ENCODE results near the gene MERTK. TPM values are rescaled to one million over a fixed set of nuclear protein-coding genes. Genes with fewer than 3 reads are reported as not detected.
A peak's percentile ranks its signal among the peaks of the same experiment; 100 is the strongest.
"Not testable (repeated sequence)": the region's sequence is repeated elsewhere in the genome, so short reads cannot be mapped to it uniquely, and the experiment has no call there.

Gene MERTK
- total RNA-seq, 4 donors from 2014 or later: 10.8 to 28.6 (median 11.6) TPM

DNA sequence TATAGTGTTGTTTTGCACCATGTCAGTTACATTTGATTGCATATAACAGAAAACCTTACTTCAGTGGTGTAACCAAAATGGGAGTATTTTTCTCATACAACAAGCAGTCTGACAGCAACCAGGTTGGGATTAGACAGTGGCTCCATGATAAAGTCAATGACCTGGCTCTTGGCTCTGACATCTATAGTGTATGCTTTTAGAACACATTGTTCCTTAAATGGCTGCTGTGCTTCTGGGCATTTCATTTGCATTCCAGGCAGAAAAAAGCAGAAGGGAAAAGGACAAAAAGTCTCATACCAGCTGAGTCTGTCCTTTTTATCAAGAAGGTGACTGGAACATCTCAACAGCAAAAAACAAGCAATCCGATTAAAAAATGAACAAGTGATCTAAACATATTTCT is 10.2 kb downstream of the MERTK start:
- 72% methylated on average over 1 of the region's 1 CpG; no CpG with 5 or more reads in 1 of the 2 donors for WGBS, 2 donors (ENCODE audit: low coverage in 1 of 2)
- in situ Hi-C loops (cut with MboI; ENCODE audit: low pct_ligation_motif_present in 1 of 4, low pct_unique_long_range_greater_than_20kb in 1 of 4, low sequenced_read_pairs in 3 of 4): loop anchor here in 2 of 4 donors (10.0 kb wide), 1 partner anchor 126 kb away; no protein-coding TSS in a partner anchor
- peak overlapping the region; percentile 17 to 52 (median 40) for H3K27ac ChIP-seq
- H3K27me3 ChIP-seq: no peaks in the 10 kb centered on the region
- H3K4me3 ChIP-seq: no peak overlapping the region
- H3K36me3 ChIP-seq: no peaks in the 10 kb centered on the region
- H3K4me1 ChIP-seq: peaks cover 9 to 50% (median 16%) of the 10 kb centered on the region in 4 donors
- TF ChIP-seq POLR2A (IDR thresholded peaks at IDR 0.05) (no peak), POLR2AphosphoS5 (IDR thresholded peaks at IDR 0.05) (no peak), EP300 (IDR thresholded peaks at IDR 0.05; ENCODE audit: low read depth) (no peak)
- TF ChIP-seq, protein P1, sequence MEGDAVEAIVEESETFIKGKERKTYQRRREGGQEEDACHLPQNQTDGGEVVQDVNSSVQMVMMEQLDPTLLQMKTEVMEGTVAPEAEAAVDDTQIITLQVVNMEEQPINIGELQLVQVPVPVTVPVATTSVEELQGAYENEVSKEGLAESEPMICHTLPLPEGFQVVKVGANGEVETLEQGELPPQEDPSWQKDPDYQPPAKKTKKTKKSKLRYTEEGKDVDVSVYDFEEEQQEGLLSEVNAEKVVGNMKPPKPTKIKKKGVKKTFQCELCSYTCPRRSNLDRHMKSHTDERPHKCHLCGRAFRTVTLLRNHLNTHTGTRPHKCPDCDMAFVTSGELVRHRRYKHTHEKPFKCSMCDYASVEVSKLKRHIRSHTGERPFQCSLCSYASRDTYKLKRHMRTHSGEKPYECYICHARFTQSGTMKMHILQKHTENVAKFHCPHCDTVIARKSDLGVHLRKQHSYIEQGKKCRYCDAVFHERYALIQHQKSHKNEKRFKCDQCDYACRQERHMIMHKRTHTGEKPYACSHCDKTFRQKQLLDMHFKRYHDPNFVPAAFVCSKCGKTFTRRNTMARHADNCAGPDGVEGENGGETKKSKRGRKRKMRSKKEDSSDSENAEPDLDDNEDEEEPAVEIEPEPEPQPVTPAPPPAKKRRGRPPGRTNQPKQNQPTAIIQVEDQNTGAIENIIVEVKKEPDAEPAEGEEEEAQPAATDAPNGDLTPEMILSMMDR (IDR thresholded peaks at IDR 0.05): no peak
- H3K9me3 ChIP-seq: no peaks in the 10 kb centered on the region
- DNase-seq: no peak
- intact Hi-C loops (cut with DNase I; ENCODE audit: low total_unique reads): no loop called here

DNA sequence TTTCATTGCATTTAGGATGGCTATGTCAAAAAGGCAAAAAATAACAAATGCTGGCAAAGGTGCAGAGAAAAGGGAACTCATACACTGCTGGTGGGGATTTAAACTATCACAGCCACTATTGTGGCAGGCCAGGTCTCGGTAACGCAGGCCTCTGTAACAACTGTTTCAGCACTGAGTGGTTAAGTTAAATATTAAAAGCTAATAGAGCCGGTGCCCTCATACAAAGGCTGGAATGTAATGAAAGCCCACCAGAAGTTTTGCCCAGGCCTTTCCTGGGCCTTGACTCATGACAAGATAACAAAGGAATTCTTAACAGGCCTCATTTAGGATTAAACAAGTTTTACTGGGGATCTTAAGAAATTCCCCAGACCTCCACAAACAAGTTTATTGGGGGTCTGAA is 10.7 kb downstream of the MERTK start:
- in situ Hi-C loops (cut with MboI; ENCODE audit: low pct_ligation_motif_present in 1 of 4, low pct_unique_long_range_greater_than_20kb in 1 of 4, low sequenced_read_pairs in 3 of 4) (loop anchor here in 2 of 4 donors (10.0 kb wide), 1 partner anchor 126 kb away; no protein-coding TSS in a partner anchor), intact Hi-C loops (cut with DNase I; ENCODE audit: low total_unique reads) (no loop called here)
- Histone ChIP-seq H3K36me3 (no peaks in the 10 kb centered on the region), H3K4me3 (no peak overlapping the region), H3K9me3 (no peaks in the 10 kb centered on the region), H3K27ac (peak overlapping the region; percentile 17 to 48 (median 34)), H3K27me3 (no peaks in the 10 kb centered on the region), H3K4me1 (peaks cover 9 to 50% (median 16%) of the 10 kb centered on the region in 4 donors)
- DNase-seq: no peak
- TF ChIP-seq, protein P1 (IDR thresholded peaks at IDR 0.05): no peak
- no peak for TF ChIP-seq EP300 (IDR thresholded peaks at IDR 0.05; ENCODE audit: low read depth)
- TF ChIP-seq POLR2A (IDR thresholded peaks at IDR 0.05): no peak
- WGBS, 2 donors (ENCODE audit: low coverage in 1 of 2): 77 to 79% methylated on average over 3 of the region's 3 CpGs

DNA sequence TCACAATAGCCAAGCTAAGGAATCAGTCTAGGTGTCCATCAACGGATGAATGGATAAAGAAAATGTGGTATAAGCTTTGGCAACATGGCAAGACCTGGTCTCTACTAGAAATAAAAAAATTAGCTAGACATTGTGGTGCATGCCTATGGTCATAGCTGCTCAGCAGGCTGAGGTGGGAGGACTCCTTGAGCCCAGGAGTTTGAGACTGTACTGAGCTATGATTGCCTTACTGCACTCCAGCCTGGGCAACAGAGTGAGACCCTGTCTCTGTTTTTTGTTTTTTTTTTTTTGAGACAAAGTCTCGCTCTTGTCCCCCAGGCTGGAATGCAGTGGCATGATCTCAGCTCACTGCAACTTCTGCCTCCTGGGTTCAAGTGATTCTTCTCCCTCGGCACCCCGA is 11.6 kb downstream of the MERTK start:
- H3K9me3 ChIP-seq; DNase-seq; H3K27me3 ChIP-seq; H3K36me3 ChIP-seq; intact Hi-C loops (cut with DNase I; ENCODE audit: low total_unique reads); H3K4me3 ChIP-seq: not testable (repeated sequence)
- Histone ChIP-seq H3K4me1 (peaks cover 9 to 44% (median 16%) of the 10 kb centered on the region in 4 donors), H3K27ac (peak overlapping the region in 1 of 4 donors; percentile 17)
- in situ Hi-C loops (cut with MboI; ENCODE audit: low pct_ligation_motif_present in 1 of 4, low pct_unique_long_range_greater_than_20kb in 1 of 4, low sequenced_read_pairs in 3 of 4): loop anchor here in 2 of 4 donors (10.0 kb wide), 1 partner anchor 125 kb away; no protein-coding TSS in a partner anchor
- 92% methylated on average over 2 to 4 of the region's 4 CpGs for WGBS, 2 donors (ENCODE audit: low coverage in 1 of 2)

DNA sequence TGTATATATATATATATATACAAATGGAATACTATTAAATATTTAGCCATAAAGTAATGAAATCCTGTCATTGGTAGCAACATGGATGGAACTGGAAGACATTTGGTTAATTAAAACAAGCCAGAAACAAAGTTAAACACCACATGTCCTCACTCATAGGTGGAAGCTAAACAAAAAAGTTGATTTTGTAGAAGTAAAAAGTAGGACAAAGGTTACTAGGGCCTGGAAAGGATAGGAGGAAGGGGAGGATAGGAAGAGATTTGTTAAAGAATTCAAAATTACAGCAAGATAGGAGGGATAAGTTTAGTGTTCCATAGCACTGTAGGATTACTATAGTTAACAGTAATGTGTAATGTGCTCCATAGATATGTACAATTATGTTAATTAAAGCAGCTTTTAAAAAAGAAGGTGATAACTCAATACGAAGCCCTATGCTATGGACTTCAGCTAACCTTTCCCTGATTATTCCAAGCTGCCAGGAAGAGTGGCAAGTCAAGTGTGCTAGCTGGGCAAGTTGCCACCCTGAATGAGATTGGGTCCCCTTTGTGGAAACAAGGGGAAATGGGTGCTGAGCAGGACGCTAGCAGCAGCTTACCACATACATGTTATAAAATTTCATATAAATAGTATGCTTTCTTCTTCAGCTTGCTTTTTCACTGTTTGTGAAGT is 12.3 kb downstream of the MERTK start:
- in situ Hi-C loops (cut with MboI; ENCODE audit: low pct_ligation_motif_present in 1 of 4, low pct_unique_long_range_greater_than_20kb in 1 of 4, low sequenced_read_pairs in 3 of 4): no loop called here
- no peak for TF ChIP-seq POLR2AphosphoS5 (IDR thresholded peaks at IDR 0.05)
- TF ChIP-seq POLR2A (IDR thresholded peaks at IDR 0.05): no peak
- no peak for TF ChIP-seq EP300 (IDR thresholded peaks at IDR 0.05; ENCODE audit: low read depth)
- TF ChIP-seq, protein P1 (IDR thresholded peaks at IDR 0.05): no peak
- H3K36me3 ChIP-seq: no peaks in the 10 kb centered on the region
- no peaks in the 10 kb centered on the region for H3K9me3 ChIP-seq
- H3K27me3 ChIP-seq: no peaks in the 10 kb centered on the region
- peaks cover 9 to 39% (median 14%) of the 10 kb centered on the region in 4 donors for H3K4me1 ChIP-seq
- WGBS, 2 donors (ENCODE audit: low coverage in 1 of 2): 46 to 52% methylated on average over 2 of the region's 2 CpGs
- peak; percentile 31 for DNase-seq
- no peak overlapping the region for H3K4me3 ChIP-seq
- H3K27ac ChIP-seq: peak overlapping the region in 1 of 4 donors; percentile 32
- intact Hi-C loops (cut with DNase I; ENCODE audit: low total_unique reads): no loop called here

DNA sequence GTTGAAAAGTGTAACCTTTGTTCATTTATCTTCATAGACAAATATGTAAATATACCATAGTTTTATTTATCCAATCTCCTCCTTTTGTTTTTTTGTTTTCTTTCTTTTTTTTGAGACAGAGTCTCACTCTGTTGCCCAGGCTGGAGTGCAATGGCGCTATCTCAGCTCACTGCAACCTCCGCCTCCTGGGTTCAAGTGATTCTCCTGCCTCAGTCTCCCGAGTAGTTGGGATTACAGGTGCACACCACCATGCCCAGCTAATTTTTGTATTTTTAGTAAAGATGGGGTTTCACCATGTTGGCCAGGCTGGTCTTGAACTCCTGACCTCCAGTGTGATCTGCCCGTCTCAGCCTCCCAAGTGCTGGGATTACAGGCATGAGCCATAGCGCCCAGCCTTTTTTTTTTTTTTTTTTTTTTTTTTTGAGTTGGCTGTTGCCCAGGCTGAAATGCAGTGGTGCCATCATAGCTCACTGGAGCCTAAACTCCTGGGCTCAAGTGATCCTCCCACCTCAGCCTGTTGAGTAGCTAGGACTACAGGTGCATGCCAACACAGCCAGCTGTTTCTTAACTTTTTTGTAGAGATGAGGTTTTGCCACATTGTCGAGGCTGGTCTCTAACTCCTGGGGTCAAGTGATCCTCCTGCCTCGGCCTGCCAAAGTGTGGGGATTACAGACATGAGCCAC is 13.0 kb downstream of the MERTK start:
- peaks cover 4 to 34% (median 13%) of the 10 kb centered on the region in 4 donors for H3K4me1 ChIP-seq
- intact Hi-C loops (cut with DNase I; ENCODE audit: low total_unique reads); H3K27ac ChIP-seq; H3K9me3 ChIP-seq; H3K4me3 ChIP-seq; in situ Hi-C loops (cut with MboI; ENCODE audit: low pct_ligation_motif_present in 1 of 4, low pct_unique_long_range_greater_than_20kb in 1 of 4, low sequenced_read_pairs in 3 of 4); DNase-seq; H3K27me3 ChIP-seq; H3K36me3 ChIP-seq: not testable (repeated sequence)
- WGBS, 2 donors (ENCODE audit: low coverage in 1 of 2): 92 to 97% methylated on average over 2 to 7 of the region's 7 CpGs
